Fibroblast of skin of left biceps (primary cell): ENCODE measurements around the gene NLRP1.

Experiments
- DNase-seq, 2 experiments: peaks; one replicate each; pipeline ENCODE4 v3.0.0-alpha.2; 2013; ENCODE audit warnings: low read depth in 2 of 2

The NLRP1 gene

GRCh38 chr17:5584383-5585286 is at the start of gene NLRP1:
TSS of gene NLRP1 (minus strand) at chr17:5584509. CDS start at chr17:5583957, 552 bp downstream.
- DNase-seq: peak; percentile 68 to 70

- DNase-seq: no peak
These were observed 47.8 kb upstream of the NLRP1 start for GRCh38 chr17:5631958-5632590.

GRCh38 chr17:5630434-5630833 is 46.1 kb upstream of the NLRP1 start:
- DNase-seq: no peak

GRCh38 chr17:5629128-5629527 is 44.8 kb upstream of the NLRP1 start:
- DNase-seq: no peak

- DNase-seq: no peak
These were observed 44.0 kb upstream of the NLRP1 start for GRCh38 chr17:5628262-5628661.

- no peak for DNase-seq
These were observed 39.9 kb upstream of the NLRP1 start for GRCh38 chr17:5624211-5624610.

- no peak for DNase-seq
These were observed 37.4 kb upstream of the NLRP1 start for GRCh38 chr17:5621729-5622128.

- DNase-seq: no peak
These were observed 36.7 kb upstream of the NLRP1 start for GRCh38 chr17:5621026-5621425.

GRCh38 chr17:5619088-5619740 is 34.9 kb upstream of the NLRP1 start:
- no peak for DNase-seq

GRCh38 chr17:5618476-5618875 is 34.2 kb upstream of the NLRP1 start:
- no peak for DNase-seq

- DNase-seq: no peak
These were observed 31.2 kb upstream of the NLRP1 start for GRCh38 chr17:5615476-5615875.

- DNase-seq: no peak
These were observed 26.6 kb upstream of the NLRP1 start for GRCh38 chr17:5610956-5611355.

GRCh38 chr17:5608399-5609112 is 24.2 kb upstream of the NLRP1 start:
- no peak for DNase-seq

GRCh38 chr17:5607946-5608345 is 23.6 kb upstream of the NLRP1 start:
- DNase-seq: no peak

GRCh38 chr17:5605452-5605851 is 21.1 kb upstream of the NLRP1 start:
- no peak for DNase-seq

GRCh38 chr17:5600041-5600440 is 15.7 kb upstream of the NLRP1 start:
- DNase-seq: no peak

GRCh38 chr17:5598457-5598856 is 14.1 kb upstream of the NLRP1 start:
- DNase-seq: no peak

GRCh38 chr17:5596421-5596820 is 12.1 kb upstream of the NLRP1 start:
- DNase-seq: no peak

GRCh38 chr17:5595831-5596230 is 11.5 kb upstream of the NLRP1 start:
- DNase-seq: no peak

GRCh38 chr17:5592382-5592781 is 8.1 kb upstream of the NLRP1 start:
- peak in 1 of 2 experiments; percentile 4 for DNase-seq

- DNase-seq: no peak
These were observed 7.7 kb upstream of the NLRP1 start for GRCh38 chr17:5591966-5592365.

GRCh38 chr17:5588584-5588983 is 4.3 kb upstream of the NLRP1 start:
- DNase-seq: no peak
